ENCODE measurements around the gene FAP. TPM values are rescaled to one million over a fixed set of nuclear protein-coding genes. Genes with fewer than 3 reads are reported as not detected.

FAP gene
- total RNA-seq, 4 donors from 2014 or later = 2.1 to 16.7 (median 8.9) TPM

DNA sequence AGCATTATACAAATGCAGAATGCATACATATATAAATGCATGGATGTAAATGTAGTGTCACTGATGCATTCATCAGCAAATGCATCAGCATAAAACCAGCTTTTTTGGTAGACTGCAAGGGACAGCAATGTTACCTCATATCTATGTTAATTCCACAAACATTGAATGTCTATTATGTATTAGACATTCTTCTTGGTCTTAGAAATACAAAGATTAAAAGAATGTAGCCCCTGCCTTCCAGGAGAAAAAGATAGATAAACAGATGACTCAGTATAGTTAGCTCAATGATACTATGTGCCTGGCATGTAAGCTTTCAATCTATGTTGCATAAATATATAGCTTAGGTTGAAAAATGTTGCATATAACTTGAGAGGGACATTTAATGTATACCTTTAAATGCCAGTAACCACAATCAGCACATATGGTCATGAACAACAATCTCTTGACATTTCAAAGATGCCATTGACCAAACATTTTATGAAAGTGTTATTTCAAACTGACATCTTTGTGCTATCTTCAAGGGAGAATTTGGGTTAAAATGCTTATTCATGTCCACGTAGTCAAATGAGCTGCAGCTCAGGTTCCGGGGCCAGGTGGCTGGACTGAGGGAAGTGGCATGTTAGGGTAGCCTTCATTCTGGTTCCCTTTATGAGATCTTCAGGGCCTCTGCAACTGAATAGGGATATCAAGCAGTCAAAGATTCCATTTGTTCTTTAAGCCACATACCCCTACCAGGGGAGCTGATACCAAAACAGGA is 46.0 kb downstream of the FAP start:
- intact Hi-C loops (cut with DNase I) = no loop called here
- Histone ChIP-seq H3K4me3 (replicated peaks in 1 of 3) (no peak overlapping the region), H3K9me3 (no peaks in the 10 kb centered on the region), H3K4me1 (no peaks in the 10 kb centered on the region), H3K27ac (no peak overlapping the region), H3K36me3 (no peaks in the 10 kb centered on the region), H3K27me3 (no peaks in the 10 kb centered on the region)
- DNase-seq = no peak
- no peak for TF ChIP-seq POLR2A (IDR thresholded peaks at IDR 0.05)
- TF ChIP-seq, protein P1, sequence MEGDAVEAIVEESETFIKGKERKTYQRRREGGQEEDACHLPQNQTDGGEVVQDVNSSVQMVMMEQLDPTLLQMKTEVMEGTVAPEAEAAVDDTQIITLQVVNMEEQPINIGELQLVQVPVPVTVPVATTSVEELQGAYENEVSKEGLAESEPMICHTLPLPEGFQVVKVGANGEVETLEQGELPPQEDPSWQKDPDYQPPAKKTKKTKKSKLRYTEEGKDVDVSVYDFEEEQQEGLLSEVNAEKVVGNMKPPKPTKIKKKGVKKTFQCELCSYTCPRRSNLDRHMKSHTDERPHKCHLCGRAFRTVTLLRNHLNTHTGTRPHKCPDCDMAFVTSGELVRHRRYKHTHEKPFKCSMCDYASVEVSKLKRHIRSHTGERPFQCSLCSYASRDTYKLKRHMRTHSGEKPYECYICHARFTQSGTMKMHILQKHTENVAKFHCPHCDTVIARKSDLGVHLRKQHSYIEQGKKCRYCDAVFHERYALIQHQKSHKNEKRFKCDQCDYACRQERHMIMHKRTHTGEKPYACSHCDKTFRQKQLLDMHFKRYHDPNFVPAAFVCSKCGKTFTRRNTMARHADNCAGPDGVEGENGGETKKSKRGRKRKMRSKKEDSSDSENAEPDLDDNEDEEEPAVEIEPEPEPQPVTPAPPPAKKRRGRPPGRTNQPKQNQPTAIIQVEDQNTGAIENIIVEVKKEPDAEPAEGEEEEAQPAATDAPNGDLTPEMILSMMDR (IDR thresholded peaks at IDR 0.05) = no peak
- WGBS, 2 donors = 81 to 88% methylated on average over 2 of the region's 2 CpGs

DNA sequence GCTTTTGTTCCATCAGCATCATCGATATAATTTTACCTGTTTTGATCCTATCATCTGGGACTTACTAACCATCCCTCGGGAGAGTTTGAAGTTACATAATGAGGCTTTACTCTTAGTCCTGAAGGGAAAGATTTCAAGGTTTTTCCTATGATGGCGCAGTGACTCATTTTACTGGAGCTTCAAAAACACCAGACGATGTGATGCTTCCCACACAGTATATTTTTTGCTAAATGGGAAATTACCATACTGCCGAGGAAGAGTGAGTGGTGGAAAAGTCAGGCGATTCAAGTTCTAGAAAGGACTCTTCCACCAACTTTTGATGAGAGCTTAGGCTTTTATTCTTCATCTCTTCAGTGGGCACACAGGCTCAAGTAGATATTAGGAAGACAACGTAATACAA is 46.6 kb downstream of the FAP start:
- DNase-seq = no peak
- Histone ChIP-seq H3K4me1 (no peaks in the 10 kb centered on the region), H3K27me3 (no peaks in the 10 kb centered on the region), H3K36me3 (no peaks in the 10 kb centered on the region), H3K4me3 (replicated peaks in 1 of 3) (no peak overlapping the region), H3K27ac (no peak overlapping the region), H3K9me3 (no peaks in the 10 kb centered on the region)
- 84 to 94% methylated on average over 7 of the region's 7 CpGs for WGBS, 2 donors
- intact Hi-C loops (cut with DNase I) = no loop called here
- TF ChIP-seq, protein P1 (IDR thresholded peaks at IDR 0.05) = no peak
- no peak for TF ChIP-seq POLR2A (IDR thresholded peaks at IDR 0.05)

DNA sequence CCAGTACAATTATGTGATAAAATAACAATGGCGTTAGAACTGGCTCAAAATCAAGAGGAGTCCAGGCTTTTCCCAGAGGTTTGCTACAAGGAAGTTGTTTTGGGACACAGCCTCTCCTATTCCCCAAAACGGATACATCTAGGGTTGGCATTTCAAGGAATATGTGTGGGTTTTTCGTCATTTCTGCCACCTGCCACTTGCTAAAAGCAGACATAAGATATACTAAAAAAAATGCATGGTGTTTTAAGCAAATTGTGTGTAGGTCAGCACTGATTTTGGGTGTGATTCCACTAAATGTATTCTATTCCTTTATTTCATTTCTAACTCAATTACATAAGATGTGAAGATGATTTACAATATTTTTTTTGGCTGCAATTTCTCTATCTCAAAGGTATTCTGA is 54.8 kb downstream of the FAP start:
- 63 to 67% methylated on average over 3 of the region's 3 CpGs for WGBS, 2 donors
- H3K4me1 ChIP-seq = no peaks in the 10 kb centered on the region
- no peak overlapping the region for H3K4me3 ChIP-seq (replicated peaks in 1 of 3)
- H3K27me3 ChIP-seq = no peaks in the 10 kb centered on the region
- TF ChIP-seq, protein P1 (IDR thresholded peaks at IDR 0.05) = no peak
- TF ChIP-seq POLR2A (IDR thresholded peaks at IDR 0.05) = no peak
- H3K27ac ChIP-seq = no peak overlapping the region
- H3K36me3 ChIP-seq = no peaks in the 10 kb centered on the region
- intact Hi-C loops (cut with DNase I) = no loop called here
- H3K9me3 ChIP-seq = no peaks in the 10 kb centered on the region
- DNase-seq = no peak

DNA sequence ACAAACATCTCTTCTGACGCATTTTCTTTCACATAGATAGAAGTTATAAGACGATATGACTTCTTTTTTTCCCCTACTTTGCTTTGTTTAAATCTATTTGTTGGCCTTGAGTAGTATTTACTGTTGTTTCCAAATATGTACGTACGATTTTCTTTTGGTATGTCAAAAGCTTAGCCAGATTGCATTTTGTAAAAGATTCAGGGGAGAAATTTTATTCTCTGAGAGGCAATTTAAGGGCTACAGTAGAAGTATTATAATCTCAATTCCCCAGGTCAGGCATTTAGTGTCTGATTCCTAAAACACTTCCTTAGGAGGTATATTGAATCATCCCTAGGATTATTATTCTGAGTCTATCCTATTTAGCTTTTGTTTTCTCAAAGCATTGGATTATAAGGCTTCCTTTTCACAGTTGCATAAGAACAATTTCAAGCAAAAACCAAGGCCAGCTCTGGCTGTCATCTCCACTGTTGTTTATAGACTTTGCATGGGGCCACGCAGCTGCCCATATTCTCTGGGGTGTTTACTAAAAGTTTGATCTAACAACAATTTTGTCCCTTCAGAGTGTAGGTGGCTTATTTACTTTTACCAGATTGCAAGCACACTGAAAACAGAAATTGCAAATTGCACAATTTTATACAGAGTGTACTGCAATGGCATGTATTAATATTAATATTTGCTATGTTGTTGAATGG is 57.6 kb downstream of the FAP start:
- Histone ChIP-seq H3K4me3 (replicated peaks in 1 of 3) (no peak overlapping the region), H3K27ac (no peak overlapping the region), H3K9me3 (no peaks in the 10 kb centered on the region), H3K27me3 (no peaks in the 10 kb centered on the region), H3K36me3 (no peaks in the 10 kb centered on the region), H3K4me1 (no peaks in the 10 kb centered on the region)
- TF ChIP-seq, protein P1 (IDR thresholded peaks at IDR 0.05) = no peak
- DNase-seq = no peak
- intact Hi-C loops (cut with DNase I) = no loop called here
- WGBS, 2 donors = 91% methylated on average over 5 of the region's 5 CpGs

DNA sequence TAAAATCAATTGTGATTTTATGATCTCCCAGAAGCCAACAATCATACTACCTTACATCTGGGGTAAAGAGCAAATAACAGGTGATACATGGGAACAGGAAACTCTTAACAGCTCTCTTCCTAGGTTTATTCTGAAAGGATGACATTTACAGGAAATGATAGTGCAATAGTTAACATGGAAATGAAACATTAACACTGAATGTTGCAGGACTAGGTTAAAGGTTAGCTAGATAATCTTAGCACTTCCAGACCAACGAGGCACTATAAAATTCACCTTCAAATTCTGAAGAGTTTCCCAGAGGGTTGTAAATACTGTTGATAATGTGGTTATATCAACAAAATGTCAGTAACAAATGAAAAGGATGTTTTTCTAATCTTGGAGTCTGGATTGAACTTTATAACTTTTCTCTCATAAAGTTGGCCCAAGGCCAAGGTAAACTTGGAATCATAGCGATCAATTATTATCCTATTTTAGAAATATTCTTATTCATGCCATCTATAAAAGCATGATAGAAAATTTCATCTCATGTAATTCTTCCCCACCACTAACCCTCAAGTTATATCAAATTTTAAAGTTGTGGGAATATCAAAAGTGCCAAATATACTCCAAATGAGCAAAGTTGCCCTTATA is 58.3 kb downstream of the FAP start:
- TF ChIP-seq, protein P1 (IDR thresholded peaks at IDR 0.05) = no peak
- TF ChIP-seq POLR2A (IDR thresholded peaks at IDR 0.05) = no peak
- 53 to 58% methylated on average over 2 of the region's 2 CpGs for WGBS, 2 donors
- no peaks in the 10 kb centered on the region for H3K4me1 ChIP-seq
- H3K4me3 ChIP-seq (replicated peaks in 1 of 3) = no peak overlapping the region
- no peak for DNase-seq
- no peaks in the 10 kb centered on the region for H3K27me3 ChIP-seq
- no peaks in the 10 kb centered on the region for H3K9me3 ChIP-seq
- intact Hi-C loops (cut with DNase I) = no loop called here
- no peak overlapping the region for H3K27ac ChIP-seq
- no peaks in the 10 kb centered on the region for H3K36me3 ChIP-seq

Measured in thyroid gland (tissue), 4 donors.